Activated CD8-positive, alpha-beta memory T cell treated with anti-CD3 and anti-CD28 coated beads for 48 hours (primary cell): Measurements from ENCODE around the gene IQCC.
A peak's percentile ranks its signal among the peaks of the same experiment; 100 is the strongest.

ENCODE experiments used
- DNase-seq, 3 experiments: peaks; one replicate each; pipeline ENCODE4 v3.0.0-alpha.2; 2020; ENCODE audit warnings: low read depth in 2 of 3, low spot score in 2 of 3

Gene IQCC

DNA sequence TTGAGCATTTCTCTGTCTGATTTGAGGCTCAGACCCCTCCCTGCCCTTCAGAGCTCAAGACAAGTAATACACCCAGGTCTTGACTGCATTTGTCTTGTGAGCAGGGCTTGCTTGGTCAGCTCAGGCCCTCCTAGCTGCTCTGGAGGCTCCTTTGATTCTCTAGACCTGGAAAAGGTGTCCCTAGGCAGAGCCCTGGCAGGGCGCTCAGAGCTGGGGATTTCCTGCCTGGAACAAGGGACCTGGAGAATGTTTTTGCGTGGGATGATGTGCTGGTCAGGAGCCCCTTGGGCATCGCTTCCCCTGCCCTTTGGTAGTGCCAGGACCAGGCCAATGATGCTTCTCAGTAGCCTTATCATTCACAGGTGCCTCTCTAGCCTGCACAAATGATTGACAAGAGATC, 9.9 kb upstream of the IQCC start:
- no peak for DNase-seq

DNA sequence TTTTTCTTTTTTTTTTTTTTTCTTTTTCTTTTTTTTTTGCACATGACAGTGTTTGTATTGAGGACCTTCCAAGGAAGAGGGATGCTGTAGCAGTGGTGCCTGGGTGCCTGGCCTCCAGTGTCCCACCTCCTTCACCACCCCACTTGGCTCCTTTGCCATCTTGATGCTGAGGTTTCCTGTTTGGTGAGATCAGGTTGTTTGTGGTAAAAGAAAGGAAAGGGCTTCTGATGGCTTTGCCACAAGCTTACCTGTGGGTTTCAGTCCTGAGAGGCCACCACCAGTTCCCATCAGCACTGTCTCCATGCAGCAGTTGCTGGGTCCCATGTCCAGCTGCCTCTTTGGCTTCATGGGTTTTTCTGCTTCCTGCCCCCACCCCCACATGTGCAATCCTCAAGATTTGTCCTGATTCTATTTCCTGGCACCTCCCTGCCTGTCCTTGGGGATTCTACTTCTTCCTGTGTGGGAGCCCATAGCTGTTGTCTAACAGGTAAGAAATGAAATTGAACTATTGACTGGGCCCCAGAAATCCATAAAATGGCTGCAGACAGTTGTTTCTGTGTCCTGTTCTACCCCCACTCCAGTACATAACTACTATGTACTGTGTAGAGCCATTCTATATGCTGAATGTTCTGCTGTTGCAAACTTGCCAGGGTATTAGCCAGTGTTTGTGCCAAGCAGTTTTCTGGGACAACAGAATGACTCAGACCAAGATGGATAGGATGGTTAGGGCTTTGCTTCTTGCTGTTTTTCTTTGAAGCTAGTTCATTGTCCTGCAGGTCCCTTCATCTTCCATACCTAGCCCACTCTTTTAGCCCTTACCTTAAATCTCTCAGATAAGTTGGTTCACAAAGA, 9.3 kb upstream of the IQCC start:
- DNase-seq, result no peak

DNA sequence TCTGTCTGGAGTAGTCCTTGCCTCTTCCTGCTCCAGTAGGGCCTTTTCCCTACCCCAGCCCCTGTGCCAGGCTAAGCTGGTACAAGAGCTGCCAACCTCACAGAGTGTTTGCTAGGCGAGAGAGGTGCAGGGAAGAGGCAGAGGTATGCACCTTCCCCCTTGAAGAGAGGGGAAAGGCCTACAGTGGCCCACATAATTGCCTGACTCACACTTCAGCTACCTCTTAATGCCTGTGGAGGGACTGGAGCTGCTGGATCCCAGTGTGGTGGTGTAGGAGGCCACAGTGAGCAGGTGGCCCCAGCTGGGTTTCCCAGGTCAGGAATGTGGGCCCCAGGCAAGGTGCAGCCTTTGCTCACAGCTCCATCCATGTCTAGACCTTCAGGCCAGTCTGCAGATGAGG, 8.4 kb upstream of the IQCC start:
- DNase-seq, result no peak

DNA sequence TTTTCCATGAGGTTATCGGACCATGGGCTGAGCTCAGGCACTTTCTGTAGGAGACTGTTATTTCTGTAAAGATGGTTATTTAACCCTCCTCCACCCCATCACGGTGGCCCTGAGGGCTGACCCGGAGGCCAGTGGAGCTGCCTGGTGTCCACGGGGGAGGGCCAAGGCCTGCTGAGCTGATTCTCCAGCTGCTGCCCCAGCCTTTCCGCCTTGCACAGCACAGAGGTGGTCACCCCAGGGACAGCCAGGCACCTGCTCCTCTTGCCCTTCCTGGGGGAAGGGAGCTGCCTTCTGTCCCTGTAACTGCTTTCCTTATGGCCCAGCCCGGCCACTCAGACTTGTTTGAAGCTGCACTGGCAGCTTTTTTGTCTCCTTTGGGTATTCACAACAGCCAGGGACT, 7.6 kb upstream of the IQCC start:
- DNase-seq, result no peak

DNA sequence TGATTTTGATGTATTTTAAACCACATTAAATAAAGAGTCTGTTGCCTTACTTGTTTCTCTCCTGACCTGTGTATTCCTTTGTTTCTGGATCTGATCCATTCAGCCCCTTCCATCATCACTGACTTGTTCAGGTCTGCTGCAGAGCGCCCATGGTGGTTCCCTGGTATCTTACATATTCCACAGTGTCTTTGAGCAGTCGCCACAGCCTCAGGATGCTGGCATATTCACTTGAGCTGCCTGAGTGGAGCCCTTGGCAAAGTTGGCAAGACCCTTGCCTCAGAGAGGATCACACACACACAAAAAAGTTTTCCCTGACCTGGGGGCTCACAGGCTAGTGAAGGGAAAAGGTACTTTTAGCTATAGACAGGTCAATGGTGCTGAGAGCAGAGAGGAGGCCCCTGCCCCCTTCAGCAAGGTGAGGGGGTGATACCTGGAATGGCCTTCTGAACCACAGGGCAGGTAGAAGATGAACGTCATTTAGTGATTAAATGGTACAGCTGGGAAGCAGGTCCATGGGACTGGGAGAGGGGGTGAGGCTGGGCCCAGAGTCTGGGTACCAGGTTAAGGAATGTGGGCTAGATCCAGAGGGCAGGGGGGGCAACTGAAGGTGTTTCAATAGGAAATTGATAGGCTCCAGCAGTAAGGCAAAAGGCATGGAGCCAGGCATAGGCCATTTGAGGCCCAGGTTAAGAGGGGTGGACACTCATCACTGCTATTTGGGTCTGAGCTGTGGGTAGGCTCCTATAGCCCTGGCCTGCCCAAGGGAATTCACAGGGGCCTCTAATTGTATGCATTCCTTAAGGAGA, 7.0 kb upstream of the IQCC start:
- no peak for DNase-seq

DNA sequence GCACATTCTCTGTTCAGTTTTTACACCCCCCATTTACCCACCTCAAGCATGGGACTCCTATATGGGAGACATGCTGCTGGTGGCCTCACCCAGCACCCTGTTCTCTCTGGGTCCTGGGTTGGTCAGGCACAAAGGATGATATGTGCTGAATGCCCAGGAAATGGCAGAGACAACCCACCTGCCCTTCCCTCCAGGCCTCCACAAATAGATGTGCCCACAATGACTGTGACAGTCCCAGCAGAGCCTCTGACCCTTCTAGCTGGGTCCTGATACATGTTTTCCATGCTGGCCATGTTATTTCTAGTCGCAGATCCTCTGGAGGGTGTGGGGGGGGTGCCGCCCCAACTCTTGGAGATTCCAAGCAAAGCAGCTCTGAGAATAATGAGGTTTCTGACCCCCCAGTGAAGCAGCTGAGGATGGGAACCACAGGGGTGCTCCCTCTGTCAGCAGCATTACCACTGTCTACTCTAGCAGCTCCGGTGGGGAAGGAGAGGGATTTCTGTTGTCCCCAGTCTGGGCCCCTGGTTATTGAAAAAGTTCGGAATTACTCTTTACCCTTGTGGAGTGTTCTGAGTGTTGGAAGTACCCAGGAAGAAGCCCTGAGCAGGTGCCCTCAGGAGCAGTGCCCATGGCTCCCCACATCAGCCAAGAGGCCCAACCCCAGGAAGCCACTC, 6.3 kb upstream of the IQCC start:
- no peak for DNase-seq

DNA sequence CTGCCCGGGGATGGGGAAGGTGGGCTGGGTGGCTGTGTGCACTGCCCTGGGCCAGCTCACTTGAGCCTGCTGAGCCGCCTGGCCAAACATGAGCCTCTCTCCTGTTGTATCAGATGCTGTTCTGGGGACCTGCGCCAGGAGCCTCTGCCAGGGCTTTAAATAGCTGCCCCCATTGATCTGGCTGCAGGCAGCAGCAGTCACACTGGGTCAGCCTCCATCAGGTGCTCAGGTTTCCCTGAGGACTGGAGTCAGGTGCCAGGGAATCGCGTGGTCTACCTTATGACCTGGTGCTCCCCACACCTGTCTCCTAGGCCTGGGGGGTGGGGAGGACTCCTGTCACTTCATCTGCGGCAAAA, 5.8 kb upstream of the IQCC start:
- DNase-seq, result no peak

DNA sequence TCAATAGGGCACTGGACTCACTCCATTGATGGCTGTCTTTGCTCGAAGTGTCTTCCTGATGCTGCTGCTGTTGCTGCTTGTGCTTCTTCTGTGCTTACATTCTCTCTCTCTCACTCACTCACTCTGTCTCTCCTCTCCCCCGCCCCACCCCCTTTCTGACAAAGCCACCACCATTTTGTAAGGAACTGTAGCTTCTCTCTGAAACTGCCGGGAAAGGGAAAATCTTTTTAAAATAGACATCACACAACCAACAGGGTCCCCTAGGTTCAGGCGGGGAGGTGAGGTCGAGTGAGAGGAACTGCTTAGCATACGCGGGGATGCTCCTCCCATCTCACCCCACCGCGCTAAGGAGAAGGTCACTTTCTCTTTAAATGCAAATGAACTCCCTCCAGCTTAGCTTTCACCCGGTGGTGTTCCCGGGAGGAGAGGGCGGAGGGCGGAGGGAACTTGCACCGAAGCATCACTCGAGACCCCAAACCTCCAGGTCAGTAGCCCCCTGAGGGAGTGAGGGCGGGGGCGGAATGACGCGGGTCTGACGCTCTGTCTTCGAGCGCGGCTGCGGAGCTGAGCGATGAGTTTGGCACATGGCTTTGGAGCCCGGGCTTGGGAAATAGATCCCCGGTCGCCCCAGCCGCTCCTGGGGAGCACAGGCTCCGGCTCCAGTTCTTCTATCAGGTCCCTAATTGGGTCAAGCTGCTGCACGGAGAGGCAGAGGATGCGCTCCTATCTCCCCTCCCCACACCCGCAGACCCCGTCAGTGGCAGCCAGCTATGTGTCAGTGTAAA, 5.1 kb upstream of the IQCC start, which contains the start of gene CCDC28B:
Gene CCDC28B, plus strand, starts transcription at position 370 of the 785 bp plus-strand sequence. CDS start 1,341 bp downstream, outside the sequence.
- peak; percentile 40 to 50 (median 42) for DNase-seq

DNA sequence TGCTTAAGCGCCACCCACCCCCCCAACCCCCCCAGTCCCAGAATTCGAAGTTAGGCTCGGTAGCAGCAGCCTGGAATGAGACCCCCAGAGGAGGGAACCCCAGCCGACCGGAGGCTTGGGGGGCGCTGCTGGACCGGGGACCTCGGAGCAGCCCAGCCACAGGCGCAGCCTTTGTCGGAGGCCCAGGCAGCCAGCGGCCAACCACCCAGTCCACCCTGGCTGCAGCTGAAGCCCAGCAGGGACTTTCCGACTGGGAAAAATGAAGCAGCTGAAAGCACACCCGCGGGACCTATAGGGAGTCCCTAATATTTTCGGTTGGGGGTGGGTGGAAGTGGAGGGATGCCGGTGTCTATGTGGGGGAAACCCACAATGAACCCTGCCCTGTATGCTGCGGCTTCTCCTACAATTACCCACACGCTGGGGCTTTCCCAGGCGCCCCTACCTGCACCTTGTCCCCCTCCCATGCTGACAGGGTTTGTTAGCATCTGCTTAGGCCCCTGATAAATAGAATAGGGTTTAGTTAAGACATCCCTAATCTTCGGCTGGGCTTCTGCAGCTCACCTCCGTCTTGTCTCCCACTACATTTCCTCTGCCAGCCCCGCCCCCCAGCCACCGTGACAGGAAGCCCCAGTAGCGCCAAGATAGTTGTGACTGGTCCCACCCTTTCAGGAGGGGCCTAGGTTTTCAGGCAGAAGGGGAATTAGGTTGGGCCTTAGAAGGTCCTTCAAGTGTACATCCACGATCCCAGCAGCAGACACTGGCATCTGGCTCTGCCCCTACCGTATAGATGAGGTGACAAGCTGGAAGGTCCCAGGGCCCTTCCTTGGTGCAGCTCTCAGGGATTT, 4.2 kb upstream of the IQCC start:
- DNase-seq, result peak; percentile 61 to 71 (median 63)

DNA sequence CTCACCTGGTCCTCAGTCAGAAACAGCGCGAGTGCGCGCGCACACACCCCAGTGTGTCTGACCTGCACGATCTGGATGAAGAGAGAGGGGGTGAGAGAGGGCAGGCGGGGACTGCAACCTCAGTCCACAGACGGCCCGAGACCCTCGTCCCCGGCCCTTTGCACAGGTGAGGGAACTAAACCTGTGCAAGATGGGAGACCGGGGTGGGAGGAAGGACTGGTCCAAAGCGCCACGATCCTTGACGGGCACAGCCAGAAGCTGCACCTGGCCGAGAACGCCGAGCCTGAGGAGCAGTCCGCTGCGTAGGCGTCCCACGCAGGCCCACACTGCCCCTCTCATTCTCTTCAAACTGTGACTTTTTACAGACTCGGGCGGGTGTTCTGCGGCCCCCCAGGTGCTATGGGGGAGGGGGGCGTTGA, 519 bp upstream of the IQCC start:
- no peak for DNase-seq

DNA sequence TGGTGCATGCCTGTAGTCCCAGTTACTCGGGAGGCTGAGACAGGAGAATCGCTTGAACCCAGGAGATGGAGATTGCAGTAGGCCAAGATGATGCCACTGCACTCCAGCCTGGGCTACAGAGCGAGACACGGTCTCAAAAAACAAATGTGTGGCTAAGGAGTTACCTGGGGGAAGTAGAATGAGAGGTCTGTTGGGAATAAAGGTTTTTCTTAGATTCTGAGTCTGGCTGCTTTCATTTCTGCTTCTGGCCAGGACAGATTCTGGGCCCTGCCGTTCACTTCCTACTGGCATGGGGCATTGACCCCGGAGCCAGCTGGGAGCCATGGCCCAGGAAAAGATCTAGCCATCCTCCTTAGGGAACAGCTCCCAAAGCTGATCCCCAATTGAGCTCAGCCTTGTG, 3.0 kb downstream of the IQCC start:
- no peak for DNase-seq

DNA sequence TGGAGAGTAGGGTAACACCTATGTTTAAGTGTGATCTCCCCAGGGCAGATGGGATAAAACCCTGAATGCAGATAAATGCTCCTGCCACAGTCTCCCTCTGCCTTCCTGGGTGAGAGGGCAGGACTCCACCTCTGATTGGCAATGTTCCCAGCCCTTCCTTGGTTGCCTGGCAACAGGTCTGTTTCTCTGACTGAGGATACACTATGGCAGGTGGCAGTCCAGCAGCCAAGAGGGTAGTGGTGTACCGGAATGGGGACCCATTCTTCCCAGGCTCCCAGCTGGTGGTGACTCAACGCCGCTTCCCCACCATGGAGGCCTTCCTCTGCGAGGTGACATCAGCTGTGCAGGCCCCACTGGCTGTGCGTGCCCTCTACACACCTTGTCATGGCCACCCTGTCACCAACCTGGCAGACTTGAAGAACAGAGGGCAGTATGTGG, 3.4 kb downstream of the IQCC start, which contains the start of gene DCDC2B:
Gene DCDC2B, plus strand, starts transcription at position 199 of the 438 bp plus-strand sequence. Its CDS starts 5 bp downstream, at position 204.
- DNase-seq, result no peak

DNA sequence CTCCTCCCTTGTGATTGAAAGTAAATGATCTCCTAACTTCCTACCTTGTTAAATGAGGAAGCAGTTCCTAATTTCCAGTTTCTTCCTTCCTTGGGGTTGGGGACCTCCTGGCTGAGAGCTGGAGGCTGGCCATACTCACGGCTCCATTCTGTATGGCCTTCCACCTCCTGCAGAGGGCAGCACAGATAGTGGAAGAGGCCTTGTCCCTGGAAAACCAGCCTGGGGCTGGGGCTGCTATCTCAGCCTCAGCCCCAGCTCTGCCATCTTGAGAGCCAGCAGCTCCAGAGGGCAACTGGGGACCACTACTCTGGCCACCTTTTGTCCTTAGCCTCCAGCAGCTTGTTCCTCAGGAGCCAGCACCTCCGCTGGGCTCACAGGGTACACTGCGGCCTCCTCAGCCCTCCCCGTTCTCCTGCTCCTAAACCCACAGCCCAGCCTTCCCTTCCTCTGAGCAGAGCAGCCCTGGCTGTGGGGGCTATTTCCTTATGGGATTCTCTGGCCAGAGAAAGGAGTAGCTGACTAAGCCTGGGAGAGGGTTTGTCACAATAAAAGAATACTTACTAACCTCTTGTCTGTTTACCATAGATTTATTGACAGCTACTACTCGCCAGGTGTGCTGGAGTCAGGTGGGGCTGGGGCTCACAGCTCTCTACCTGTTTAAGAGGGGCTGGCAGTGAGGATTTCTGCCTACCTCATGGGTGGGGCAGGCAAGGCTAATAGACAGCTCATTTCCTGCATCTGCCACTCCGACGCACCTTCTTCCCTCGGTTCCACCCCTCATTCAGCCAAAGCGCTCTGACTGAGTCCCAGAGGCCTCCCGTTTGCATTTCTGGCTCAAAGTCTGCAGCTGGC, 10.4 kb downstream of the IQCC start:
- no peak for DNase-seq

DNA sequence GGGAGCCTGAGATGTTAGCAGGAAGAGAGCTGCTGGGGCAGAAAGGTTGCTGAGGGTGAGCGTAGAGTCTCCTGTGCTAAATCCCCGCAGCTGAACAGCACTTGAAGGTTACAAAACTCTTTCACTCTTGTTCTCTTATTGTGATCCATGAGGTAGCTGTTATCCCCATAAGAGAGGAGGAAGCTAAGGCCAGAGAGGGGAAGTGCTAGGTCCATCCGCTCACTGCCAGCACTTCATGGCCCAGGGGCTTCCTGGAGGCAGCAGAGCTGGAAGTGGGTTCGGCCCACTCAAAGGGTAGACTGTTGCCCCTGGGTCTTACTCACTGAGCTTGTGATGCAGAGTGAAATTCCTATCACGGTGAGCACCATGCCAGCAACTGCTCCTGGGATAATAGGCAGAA, 11.1 kb downstream of the IQCC start:
- DNase-seq, result no peak

DNA sequence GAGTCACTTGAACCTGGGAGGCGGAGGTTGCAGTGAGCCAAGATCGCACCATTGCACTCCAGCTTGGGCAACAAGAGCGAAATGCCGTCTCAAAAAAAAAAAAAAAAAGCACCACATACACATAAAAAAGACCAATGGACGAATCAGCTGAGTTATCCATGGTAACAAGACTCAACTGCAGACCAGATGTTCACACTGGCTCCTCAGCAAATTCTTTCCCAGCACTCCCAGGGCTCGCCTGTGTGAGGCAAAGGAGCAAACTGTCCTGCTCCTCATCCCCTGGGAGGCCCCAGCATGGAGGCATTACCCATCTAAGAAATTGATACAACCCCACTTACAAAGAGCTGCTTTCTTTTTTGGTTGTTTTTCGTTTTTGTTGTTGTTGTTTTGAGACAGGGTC, 13.6 kb downstream of the IQCC start:
- DNase-seq, result no peak

DNA sequence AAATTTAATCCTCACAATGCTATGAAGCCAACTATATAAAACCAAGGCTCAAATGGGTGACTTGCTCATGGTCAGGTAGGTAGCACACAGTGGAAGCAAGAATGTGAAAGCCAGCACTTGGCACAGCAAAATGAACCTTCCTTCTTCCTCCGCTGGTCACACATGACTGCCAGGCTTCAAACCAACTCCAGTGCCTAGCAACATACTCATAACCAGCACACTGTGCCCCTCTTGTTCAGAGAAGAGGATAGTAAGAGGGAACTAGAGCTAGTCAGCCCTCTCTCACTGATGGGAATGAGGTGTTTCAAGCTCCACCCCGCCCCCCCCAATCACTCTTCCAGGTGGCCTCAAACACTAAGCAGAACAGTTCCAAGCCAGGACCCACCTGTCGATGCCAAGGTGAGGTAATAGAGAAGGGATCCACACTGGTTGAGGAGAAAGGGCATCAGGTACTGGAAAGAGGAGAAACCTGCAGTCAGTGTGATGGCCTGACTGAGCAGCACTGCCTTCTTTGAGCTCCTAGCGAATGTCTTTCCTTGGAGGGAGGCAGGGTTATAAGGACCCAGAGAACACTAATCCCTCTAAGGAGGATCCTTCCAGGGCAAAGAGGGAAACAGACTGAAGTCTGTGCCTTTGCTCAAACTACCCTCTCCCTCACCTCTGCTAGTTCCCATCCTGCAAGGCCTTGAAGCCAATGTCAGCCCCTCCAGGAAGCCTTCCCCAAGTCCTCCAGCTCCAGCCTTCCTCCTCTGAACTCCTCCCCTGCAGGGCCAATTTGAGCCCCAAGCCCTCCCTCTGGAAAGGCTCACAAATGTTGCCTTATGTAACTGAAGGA, 15.5 kb downstream of the IQCC start:
- no peak for DNase-seq

DNA sequence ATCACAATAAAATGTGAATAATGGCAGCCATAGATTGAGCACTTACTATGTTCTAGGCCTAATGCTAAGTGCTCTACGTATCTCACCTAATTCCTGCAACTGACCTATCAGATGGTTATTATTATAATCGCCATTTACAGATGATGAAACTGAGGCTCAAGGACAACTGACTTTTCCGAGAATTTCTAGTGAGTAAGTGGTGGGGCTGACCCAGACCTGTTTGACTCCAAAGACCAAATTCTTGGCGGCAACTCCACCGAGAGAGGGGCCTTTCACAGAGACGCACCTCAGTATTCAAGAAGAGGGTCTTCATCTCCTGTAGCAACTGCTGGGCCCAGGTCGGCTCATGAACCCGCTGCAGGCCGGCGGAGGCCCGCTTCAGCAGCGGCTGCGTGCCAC, 16.1 kb downstream of the IQCC start:
- no peak for DNase-seq
